Activated CD4-positive, CD25-positive, alpha-beta regulatory T cell treated with anti-CD3 and anti-CD28 coated beads, Interleukin-2, amount 50 U/mL, for 72 hours (primary cell): ENCODE data around the gene PKIB.

Source experiments
- DNase-seq: peaks from one replicate; pipeline ENCODE4 v3.0.0; 2021

PKIB gene

GRCh38 chr6:122749451-122750050, 139.3 kb downstream of the PKIB start:
- DNase-seq = no peak

GRCh38 chr6:122751326-122751725, 141.1 kb downstream of the PKIB start:
- no peak for DNase-seq

GRCh38 chr6:122752459-122752858, 142.3 kb downstream of the PKIB start:
- no peak for DNase-seq

- no peak for DNase-seq
Observed at GRCh38 chr6:122753000-122753687, 142.9 kb downstream of the PKIB start.

- DNase-seq = no peak
Observed at GRCh38 chr6:122753688-122754056, 143.5 kb downstream of the PKIB start.

- no peak for DNase-seq
Observed at GRCh38 chr6:122754191-122754731, 144.1 kb downstream of the PKIB start.

GRCh38 chr6:122755901-122756300, 145.7 kb downstream of the PKIB start:
- no peak for DNase-seq

GRCh38 chr6:122758927-122759334, 148.7 kb downstream of the PKIB start:
- no peak for DNase-seq

- DNase-seq = no peak
Observed at GRCh38 chr6:122760330-122760729, 150.1 kb downstream of the PKIB start.

- DNase-seq = no peak
Observed at GRCh38 chr6:122766256-122766655, 156.1 kb downstream of the PKIB start.

- no peak for DNase-seq
Observed at GRCh38 chr6:122770835-122771601, 160.8 kb downstream of the PKIB start.

GRCh38 chr6:122772724-122773415, 162.7 kb downstream of the PKIB start:
- no peak for DNase-seq
